AG09309 (cell line): ENCODE measurements around the gene TIPARP.
A peak's percentile ranks its signal among the peaks of the same experiment; 100 is the strongest.

ENCODE experiments used
- DNase-seq: peaks from one replicate; pipeline ENCODE4 v3.0.0-alpha.2; 2010; ENCODE audit warnings: low read depth
- H3K4me3 ChIP-seq: 2 replicates; pipeline ENCODE4 v1.5.1; 2011; ENCODE audit warnings: mild to moderate bottlenecking, low read depth, low read length, moderate library complexity; ENCODE audit not compliant: control insufficient read depth
- TF ChIP-seq, protein P1 (sequence below): IDR thresholded peaks from 2 replicates; pipeline ENCODE4 v1.5.1; 2011; ENCODE audit warnings: mild to moderate bottlenecking, low read depth, low read length, inconsistent platforms; ENCODE audit not compliant: insufficient read depth, control insufficient read depth; ENCODE audit errors: missing control alignments

TIPARP gene

DNA sequence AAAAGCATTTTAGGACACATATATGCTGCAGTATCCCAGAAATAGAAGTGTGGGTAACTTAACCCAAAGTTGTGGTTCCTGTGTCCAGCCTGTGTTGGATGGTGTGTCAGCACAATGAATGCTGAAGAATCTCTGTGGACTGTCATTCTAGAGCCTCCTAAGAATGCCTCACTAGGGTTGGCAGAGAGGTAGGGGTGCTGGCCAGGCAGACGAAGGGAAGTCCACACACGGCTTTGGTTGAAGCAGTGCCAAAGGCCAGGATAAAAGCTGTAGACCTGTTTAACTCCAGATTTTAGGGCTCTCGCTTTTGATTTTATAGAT, 43.7 kb upstream of the TIPARP start:
- DNase-seq: no peak
- no peak overlapping the region for H3K4me3 ChIP-seq
- TF ChIP-seq, protein P1, sequence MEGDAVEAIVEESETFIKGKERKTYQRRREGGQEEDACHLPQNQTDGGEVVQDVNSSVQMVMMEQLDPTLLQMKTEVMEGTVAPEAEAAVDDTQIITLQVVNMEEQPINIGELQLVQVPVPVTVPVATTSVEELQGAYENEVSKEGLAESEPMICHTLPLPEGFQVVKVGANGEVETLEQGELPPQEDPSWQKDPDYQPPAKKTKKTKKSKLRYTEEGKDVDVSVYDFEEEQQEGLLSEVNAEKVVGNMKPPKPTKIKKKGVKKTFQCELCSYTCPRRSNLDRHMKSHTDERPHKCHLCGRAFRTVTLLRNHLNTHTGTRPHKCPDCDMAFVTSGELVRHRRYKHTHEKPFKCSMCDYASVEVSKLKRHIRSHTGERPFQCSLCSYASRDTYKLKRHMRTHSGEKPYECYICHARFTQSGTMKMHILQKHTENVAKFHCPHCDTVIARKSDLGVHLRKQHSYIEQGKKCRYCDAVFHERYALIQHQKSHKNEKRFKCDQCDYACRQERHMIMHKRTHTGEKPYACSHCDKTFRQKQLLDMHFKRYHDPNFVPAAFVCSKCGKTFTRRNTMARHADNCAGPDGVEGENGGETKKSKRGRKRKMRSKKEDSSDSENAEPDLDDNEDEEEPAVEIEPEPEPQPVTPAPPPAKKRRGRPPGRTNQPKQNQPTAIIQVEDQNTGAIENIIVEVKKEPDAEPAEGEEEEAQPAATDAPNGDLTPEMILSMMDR: no peak

DNA sequence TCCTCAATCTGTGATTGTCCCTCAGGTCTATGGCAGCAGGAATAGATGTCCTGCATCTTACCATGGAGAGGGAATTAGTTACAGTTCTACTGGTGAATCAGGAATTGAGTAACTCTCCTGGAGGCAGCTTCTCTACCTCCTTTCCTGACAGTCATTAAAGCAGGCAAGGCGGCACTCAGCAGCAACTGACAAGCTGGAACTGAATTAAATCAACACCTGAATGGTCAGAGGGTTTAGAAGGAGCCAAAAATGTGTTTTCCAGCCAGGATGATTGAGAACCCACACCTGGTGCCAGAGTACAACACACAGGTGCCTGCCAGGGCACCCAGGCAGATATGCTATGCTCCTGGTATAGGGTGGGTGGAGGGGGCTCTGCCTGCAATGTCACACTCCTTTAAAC, 43.1 kb upstream of the TIPARP start:
- no peak for DNase-seq
- H3K4me3 ChIP-seq: no peak overlapping the region
- TF ChIP-seq, protein P1: no peak

DNA sequence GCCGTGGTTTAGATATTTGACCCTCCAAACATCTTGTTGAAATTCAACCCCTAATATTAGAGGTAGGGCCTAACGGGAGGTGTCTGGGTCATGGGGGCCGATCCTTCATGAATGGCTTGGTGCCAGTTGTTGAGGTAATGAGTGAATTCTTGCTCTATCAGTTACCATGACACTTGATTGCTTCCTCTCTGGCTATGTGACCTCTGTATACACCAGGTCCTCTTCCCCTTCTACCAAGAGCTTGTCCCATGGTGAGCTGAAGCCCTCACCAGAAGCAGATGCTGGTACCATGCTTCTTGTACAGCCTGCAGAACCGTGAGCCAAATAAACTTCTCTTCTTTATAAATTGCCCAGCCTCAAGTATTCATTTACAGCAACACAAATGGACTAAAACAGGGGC, 41.8 kb upstream of the TIPARP start:
- TF ChIP-seq, protein P1: no peak
- no peak for DNase-seq
- H3K4me3 ChIP-seq: no peak overlapping the region

DNA sequence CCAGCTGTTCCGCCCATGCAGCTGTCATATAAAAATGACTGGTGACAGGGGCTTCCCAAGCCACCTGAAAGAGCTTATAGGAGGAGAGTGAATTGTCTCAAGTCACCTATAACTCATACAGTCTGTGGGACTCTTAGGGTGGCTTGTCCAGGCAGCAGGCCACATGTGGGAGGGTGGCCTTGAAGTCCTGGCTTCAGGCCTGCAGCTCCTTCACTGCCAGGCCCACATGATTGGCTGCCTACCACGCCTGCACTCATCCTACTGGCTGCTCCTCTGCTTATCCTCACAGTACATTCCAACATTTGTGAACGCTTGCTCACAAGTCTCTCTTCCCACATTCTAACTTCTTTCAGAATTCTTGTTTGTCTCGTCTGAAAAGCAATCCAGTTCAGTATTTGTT, 41.1 kb upstream of the TIPARP start:
- TF ChIP-seq, protein P1: no peak
- DNase-seq: peak; percentile 52
- no peak overlapping the region for H3K4me3 ChIP-seq

DNA sequence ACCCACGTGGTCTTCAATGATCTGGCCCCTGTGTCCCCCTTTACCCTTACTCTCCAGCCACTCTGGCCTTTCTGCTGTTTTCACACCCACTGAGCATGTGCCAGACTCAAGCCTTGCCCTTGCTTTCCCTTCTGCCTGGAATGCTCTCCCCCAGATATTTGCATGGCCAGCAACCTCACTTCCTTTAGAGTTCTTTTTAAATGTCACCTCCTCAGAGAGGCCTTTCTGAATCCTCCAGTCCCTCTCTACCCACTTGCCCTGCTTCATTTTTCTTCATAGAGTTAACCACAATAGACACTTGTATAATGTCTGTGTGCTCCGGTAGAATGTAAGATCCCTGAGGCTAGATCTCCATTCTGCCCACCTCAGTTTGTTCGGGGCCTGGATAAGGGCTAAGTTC, 39.4 kb upstream of the TIPARP start:
- DNase-seq: no peak
- no peak overlapping the region for H3K4me3 ChIP-seq
- TF ChIP-seq, protein P1: no peak

DNA sequence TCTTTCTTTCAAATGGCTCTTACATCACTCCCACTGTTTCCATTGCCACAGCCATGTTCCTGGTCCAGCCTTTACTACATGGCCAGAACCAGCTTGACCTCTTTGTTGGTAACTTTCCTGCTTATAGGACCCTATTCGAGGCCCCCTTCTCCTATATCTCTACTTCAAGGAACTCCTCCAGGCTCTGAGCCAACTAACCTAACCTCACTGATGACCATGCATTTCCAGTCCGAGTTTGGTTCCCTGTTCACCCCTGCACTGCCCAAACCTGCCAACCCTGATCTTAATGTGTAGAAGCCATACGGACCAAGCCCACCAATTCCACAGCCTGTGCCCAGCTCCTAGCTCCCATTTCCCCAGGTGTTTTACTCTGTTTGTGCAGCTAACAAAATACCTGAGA, 38.4 kb upstream of the TIPARP start:
- no peak for DNase-seq
- no peak overlapping the region for H3K4me3 ChIP-seq
- TF ChIP-seq, protein P1: no peak

DNA sequence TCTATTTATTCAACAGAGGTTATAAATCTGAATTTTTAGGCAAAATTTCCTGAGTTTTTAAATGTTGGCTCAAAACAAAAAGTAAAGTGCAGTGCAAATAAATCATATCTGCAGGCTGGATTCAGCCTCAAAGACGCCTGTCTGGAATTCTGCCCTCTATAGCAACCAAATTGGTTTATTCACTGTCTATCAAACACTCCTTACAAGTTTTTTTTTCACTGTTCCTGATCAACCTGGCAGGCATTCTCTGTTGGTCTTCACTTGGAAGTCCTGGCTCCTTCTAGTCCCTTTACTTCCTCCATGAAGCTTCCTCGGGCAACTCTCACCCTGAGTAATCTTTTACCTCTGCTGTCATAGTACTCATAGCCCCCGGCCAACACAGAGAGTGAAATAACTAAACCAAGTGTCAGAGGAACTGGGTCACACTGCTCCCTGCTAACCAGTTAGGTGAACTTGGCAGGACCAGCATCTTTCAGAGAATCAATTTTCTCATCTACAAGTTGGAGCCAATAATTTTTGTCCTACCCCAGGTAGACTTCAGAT, 36.8 kb upstream of the TIPARP start:
- TF ChIP-seq, protein P1: no peak
- no peak overlapping the region for H3K4me3 ChIP-seq
- no peak for DNase-seq
